ENCODE results near the gene EXOC6B.

- TF ChIP-seq CTCF (IDR thresholded peaks at IDR 0.05) (no peak), POLR2A (IDR thresholded peaks at IDR 0.05) (no peak), POLR2AphosphoS5 (IDR thresholded peaks at IDR 0.05) (no peak)
Measured at GRCh38 chr2:72674982-72675915, 150.6 kb downstream of the EXOC6B start.

Data from prostate gland (tissue), 2 donors.